HEK293T (cell line): ENCODE data around the gene PON3.

Source experiments
- BHLHE40 ChIP-seq: fragments of 450-650 bp; IDR thresholded peaks from 2 replicates; pipeline ENCODE4 v1.6.1; 2016; ENCODE audit warnings: mild to moderate bottlenecking, moderate library complexity, borderline replicate concordance
- HDGF ChIP-seq: fragments of 450-650 bp; IDR thresholded peaks from 2 replicates; pipeline ENCODE4 v1.6.1; 2017; ENCODE audit warnings: antibody characterized with exemption, borderline replicate concordance
- L3MBTL2 ChIP-seq: fragments of 450-650 bp; conservative IDR thresholded peaks from 2 replicates; pipeline ENCODE4 v1.6.1; 2016; ENCODE audit warnings: mild to moderate bottlenecking
- SUZ12 ChIP-seq: fragments of 450-650 bp; IDR thresholded peaks from 2 replicates; pipeline ENCODE4 v1.6.1; 2016; ENCODE audit warnings: mild to moderate bottlenecking

- TF ChIP-seq HDGF, result no peak
- TF ChIP-seq BHLHE40, result no peak
- TF ChIP-seq SUZ12, result no peak
- no peak for TF ChIP-seq L3MBTL2
These were observed 22.9 kb downstream of the PON3 start for GRCh38 chr7:95373323-95373722.
